ENCODE results near the gene ABCA2. TPM values are rescaled to one million over a fixed set of nuclear protein-coding genes. Genes with fewer than 3 reads are reported as not detected.

ABCA2 gene
- total RNA-seq, 1 donor from 2014 or later: 16.2 TPM

- Mint-ChIP-seq H3K27me3 (ENCODE audit: low read depth, unreplicated experiment) (peaks cover 12% of the 10 kb centered on the region), H3K9me3 (ENCODE audit: unreplicated experiment) (no peaks in the 10 kb centered on the region), H3K4me3 (ENCODE audit: unreplicated experiment) (no peak overlapping the region), H3K36me3 (ENCODE audit: low read depth, unreplicated experiment) (no peaks in the 10 kb centered on the region), H3K4me1 (ENCODE audit: low read depth, unreplicated experiment) (peaks cover 5% of the 10 kb centered on the region), H3K27ac (ENCODE audit: unreplicated experiment) (no peak overlapping the region)
- H3K4me1 ChIP-seq (ENCODE audit: insufficient read depth, low read length): peaks cover 4% of the 10 kb centered on the region
- DNase-seq (ENCODE audit: low read depth): no peak
- H3K4me3 ChIP-seq (ENCODE audit: insufficient read depth, low read depth, low read length): no peak overlapping the region
- no peak overlapping the region for H3K9ac ChIP-seq (ENCODE audit: low read length)
- H3K36me3 ChIP-seq (ENCODE audit: insufficient read depth, low read length): no peaks in the 10 kb centered on the region
- no peaks in the 10 kb centered on the region for H3K79me2 ChIP-seq (ENCODE audit: insufficient read depth, low read length)
- no peak overlapping the region for H2AFZ ChIP-seq (ENCODE audit: low read depth, low read length)
- H4K20me1 ChIP-seq (ENCODE audit: insufficient read depth, low read length): no peaks in the 10 kb centered on the region
- H3K4me2 ChIP-seq (ENCODE audit: low read length): no peak overlapping the region
- FAIRE-seq: no peak
- TF ChIP-seq EZH2 (IDR thresholded peaks at IDR 0.05; ENCODE audit: insufficient read depth, low read length) (no peak), CTCF (IDR thresholded peaks at IDR 0.05; ENCODE audit: insufficient read depth, low read depth, low read length) (no peak)
- no peak overlapping the region for H3K27ac ChIP-seq (ENCODE audit: low read depth, low read length)
- H3K9me3 ChIP-seq (ENCODE audit: insufficient read depth, low read depth, low read length): no peaks in the 10 kb centered on the region
- no peaks in the 10 kb centered on the region for H3K27me3 ChIP-seq (ENCODE audit: insufficient read depth, low read length)
These were observed 65.3 kb downstream of the ABCA2 start for GRCh38 chr9:136962701-136963248.

GRCh38 chr9:136962163-136962562, 65.9 kb downstream of the ABCA2 start:
- FAIRE-seq (no peak), DNase-seq (ENCODE audit: low read depth) (no peak)
- peaks cover 5% of the 10 kb centered on the region for H3K4me1 Mint-ChIP-seq (ENCODE audit: low read depth, unreplicated experiment)
- Histone ChIP-seq H3K4me2 (ENCODE audit: low read length) (no peak overlapping the region), H4K20me1 (ENCODE audit: insufficient read depth, low read length) (no peaks in the 10 kb centered on the region), H2AFZ (ENCODE audit: low read depth, low read length) (no peak overlapping the region), H3K4me3 (ENCODE audit: insufficient read depth, low read depth, low read length) (no peak overlapping the region), H3K36me3 (ENCODE audit: insufficient read depth, low read length) (no peaks in the 10 kb centered on the region), H3K27ac (ENCODE audit: low read depth, low read length) (no peak overlapping the region), H3K9ac (ENCODE audit: low read length) (no peak overlapping the region), H3K27me3 (ENCODE audit: insufficient read depth, low read length) (no peaks in the 10 kb centered on the region), H3K79me2 (ENCODE audit: insufficient read depth, low read length) (no peaks in the 10 kb centered on the region), H3K4me1 (ENCODE audit: insufficient read depth, low read length) (peaks cover 4% of the 10 kb centered on the region), H3K9me3 (ENCODE audit: insufficient read depth, low read depth, low read length) (no peaks in the 10 kb centered on the region)
- H3K27ac Mint-ChIP-seq (ENCODE audit: unreplicated experiment): no peak overlapping the region
- TF ChIP-seq CTCF (IDR thresholded peaks at IDR 0.05; ENCODE audit: insufficient read depth, low read depth, low read length) (no peak), EZH2 (IDR thresholded peaks at IDR 0.05; ENCODE audit: insufficient read depth, low read length) (no peak)
- no peaks in the 10 kb centered on the region for H3K9me3 Mint-ChIP-seq (ENCODE audit: unreplicated experiment)
- H3K4me3 Mint-ChIP-seq (ENCODE audit: unreplicated experiment): no peak overlapping the region
- peaks cover 12% of the 10 kb centered on the region for H3K27me3 Mint-ChIP-seq (ENCODE audit: low read depth, unreplicated experiment)
- no peaks in the 10 kb centered on the region for H3K36me3 Mint-ChIP-seq (ENCODE audit: low read depth, unreplicated experiment)

DNA sequence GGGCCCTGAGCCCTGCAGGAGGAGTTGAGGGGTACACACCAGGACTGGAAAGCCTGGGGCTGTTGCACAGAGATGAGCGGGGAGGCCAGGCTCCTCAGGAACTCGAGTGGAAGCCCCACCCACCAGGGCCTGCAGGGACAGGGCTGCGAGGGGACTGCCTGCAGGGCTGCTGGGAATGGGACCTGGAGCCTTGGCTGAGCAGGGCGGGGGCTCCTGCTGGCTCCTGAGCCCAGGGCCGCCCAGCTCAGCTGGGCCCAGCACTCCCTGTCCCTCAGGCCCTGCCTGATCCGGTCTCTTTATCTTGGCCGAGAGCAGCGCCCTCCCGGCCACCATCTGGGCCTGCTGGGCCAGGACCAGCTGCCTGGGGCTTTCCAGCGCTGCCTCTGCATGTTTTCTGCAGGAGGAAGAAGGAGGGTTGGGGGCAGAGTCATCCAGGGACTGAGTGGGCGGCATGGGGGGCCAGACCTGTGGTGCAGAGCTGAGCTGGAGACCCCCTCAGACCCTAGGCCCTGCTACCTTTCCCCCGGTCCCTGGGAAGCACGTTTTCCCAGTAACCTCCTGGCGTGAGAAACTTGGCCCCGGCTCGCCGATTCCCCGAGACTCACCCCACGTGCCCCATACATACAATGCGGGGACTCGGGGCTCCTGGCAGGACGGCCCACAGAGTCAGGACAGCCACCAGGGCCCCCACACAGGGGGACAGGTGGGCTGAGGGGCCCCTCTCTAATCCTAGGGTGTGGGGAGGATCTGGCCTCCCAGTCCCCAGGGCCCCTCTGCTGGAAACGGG, 66.6 kb downstream of the ABCA2 start:
- peaks cover 5% of the 10 kb centered on the region for H3K4me1 Mint-ChIP-seq (ENCODE audit: low read depth, unreplicated experiment)
- no peak overlapping the region for H3K27ac ChIP-seq (ENCODE audit: low read depth, low read length)

More for the DNA sequence above, 66.6 kb downstream of the ABCA2 start:
- Mint-ChIP-seq H3K9me3 (ENCODE audit: unreplicated experiment) (no peaks in the 10 kb centered on the region), H3K27me3 (ENCODE audit: low read depth, unreplicated experiment) (peaks cover 12% of the 10 kb centered on the region), H3K4me3 (ENCODE audit: unreplicated experiment) (no peak overlapping the region), H3K36me3 (ENCODE audit: low read depth, unreplicated experiment) (no peaks in the 10 kb centered on the region), H3K27ac (ENCODE audit: unreplicated experiment) (no peak overlapping the region)
- H4K20me1 ChIP-seq (ENCODE audit: insufficient read depth, low read length): no peaks in the 10 kb centered on the region
- no peaks in the 10 kb centered on the region for H3K36me3 ChIP-seq (ENCODE audit: insufficient read depth, low read length)
- H3K79me2 ChIP-seq (ENCODE audit: insufficient read depth, low read length): no peaks in the 10 kb centered on the region
- H2AFZ ChIP-seq (ENCODE audit: low read depth, low read length): no peak overlapping the region
- no peak overlapping the region for H3K4me2 ChIP-seq (ENCODE audit: low read length)
- H3K9ac ChIP-seq (ENCODE audit: low read length): no peak overlapping the region
- FAIRE-seq (no peak), DNase-seq (ENCODE audit: low read depth) (no peak)
- H3K4me1 ChIP-seq (ENCODE audit: insufficient read depth, low read length): peaks cover 4% of the 10 kb centered on the region
- no peaks in the 10 kb centered on the region for H3K9me3 ChIP-seq (ENCODE audit: insufficient read depth, low read depth, low read length)
- TF ChIP-seq CTCF (IDR thresholded peaks at IDR 0.05; ENCODE audit: insufficient read depth, low read depth, low read length): no peak
- H3K4me3 ChIP-seq (ENCODE audit: insufficient read depth, low read depth, low read length): no peak overlapping the region
- no peaks in the 10 kb centered on the region for H3K27me3 ChIP-seq (ENCODE audit: insufficient read depth, low read length)
